HCT116 (cell line): ENCODE data around the gene GSAP. TPM values are rescaled to one million over a fixed set of nuclear protein-coding genes. Genes with fewer than 3 reads are reported as not detected.

Experiments
- ATAC-seq: fragments of 200-7000 bp; cut with Tn5 transposase; 2 replicates; pipeline ENCODE4 v1.9.1; 2020; ENCODE audit warnings: mild to moderate bottlenecking, moderate library complexity
- BruUV-seq: library from RNA; stranded (reverse); fragments of 400-500 nt; replicated peaks from 2 replicates; lab custom pipeline; 2021; lab: Mats Ljungman, UMichigan
- CTCF ChIA-PET: fragments of 300-600 bp; sonication (Branson Sonifier 250); formaldehyde crosslinking; loops from one replicate; lab custom pipeline; 2021; ENCODE audit warnings: antibody characterized with exemption; lab: Charles Lee
- POLR2A ChIA-PET: fragments of 300-600, 350-600 bp; sonication (Branson Sonifier 250); formaldehyde crosslinking; loops from one replicate; lab custom pipeline; 2021; ENCODE audit warnings: antibody characterized with exemption; lab: Charles Lee
- RAD21 ChIA-PET, 2 experiments: fragments of 300-600 bp; sonication (Branson Sonifier 250); formaldehyde crosslinking; loops; one replicate each; lab custom pipeline; 2023; ENCODE audit warnings: low total read pairs in 2 of 2; ENCODE audit not compliant: uncharacterized antibody in 2 of 2, unreplicated experiment in 2 of 2, low non-redundant PET in 1 of 2; lab: Charles Lee
- DNase-seq: peaks from one replicate; pipeline ENCODE4 v3.0.0-alpha.2; 2010; ENCODE audit warnings: low read depth, low spot score
- H2AFZ ChIP-seq: fragments of 200-600 bp; shearing (Covaris generic), sonication (generic); 2 replicates; pipeline ENCODE4 v1.6.1; 2017; ENCODE audit warnings: low read depth, mixed run types, mixed read lengths, antibody characterized with exemption, low read length; ENCODE audit not compliant: poor library complexity, severe bottlenecking
- H3K27ac ChIP-seq: 2 replicates; pipeline ENCODE4 v1.5.1; 2012; ENCODE audit warnings: low read depth, low read length
- H3K27me3 ChIP-seq: fragments of 200-600 bp; sonication (generic); 2 replicates; pipeline ENCODE4 v1.6.1; 2016; ENCODE audit warnings: mixed run types, low read length, mixed read lengths; ENCODE audit not compliant: insufficient read depth
- H3K36me3 ChIP-seq, 2 experiments: fragments of 200-500 bp in 1 of 2; fragments of 200-600 bp in 1 of 2; sonication (Bioruptor generic) in 1 of 2; sonication (generic) in 1 of 2; 2 replicates each; pipeline versions ENCODE4 v1.5.1 to v1.6.1; 2014 to 2016; ENCODE audit warnings: low read length in 2 of 2, inconsistent platforms in 1 of 2, mixed read lengths in 1 of 2, mixed run types in 1 of 2; ENCODE audit not compliant: insufficient read depth in 2 of 2, control insufficient read depth in 1 of 2
- H3K4me1 ChIP-seq, 2 experiments: fragments of 200-600 bp in 1 of 2; sonication (generic) in 1 of 2; 2 replicates each; pipeline versions ENCODE4 v1.5.1 to v1.6.1; 2012 to 2017; ENCODE audit warnings: low read length in 2 of 2, inconsistent platforms in 1 of 2, mild to moderate bottlenecking in 1 of 2, mixed read lengths in 1 of 2, mixed run types in 1 of 2, moderate library complexity in 1 of 2; ENCODE audit not compliant: insufficient read depth in 2 of 2, control insufficient read depth in 1 of 2
- H3K4me2 ChIP-seq: fragments of 200-600 bp; sonication (generic); 2 replicates; pipeline ENCODE4 v1.6.1; 2017; ENCODE audit warnings: mixed run types, low read length, mixed read lengths
- H3K4me3 ChIP-seq, 2 experiments: fragments of 200-600 bp in 1 of 2; sonication (generic) in 1 of 2; replicated peaks in 1 of 2; 2 replicates each; pipeline ENCODE4 v1.5.1; 2011 to 2016; ENCODE audit warnings: low read length in 2 of 2, control low read depth in 1 of 2, low read depth in 1 of 2, mild to moderate bottlenecking in 1 of 2, mixed read lengths in 1 of 2, mixed run types in 1 of 2
- H3K79me2 ChIP-seq: fragments of 200-600 bp; sonication (generic); 2 replicates; pipeline ENCODE4 v1.6.1; 2017; ENCODE audit warnings: mild to moderate bottlenecking, mixed run types, low read length, moderate library complexity, mixed read lengths; ENCODE audit not compliant: insufficient read depth
- H3K9ac ChIP-seq: fragments of 200-600 bp; sonication (generic); 2 replicates; pipeline ENCODE4 v1.6.1; 2016; ENCODE audit warnings: low read length, mixed read lengths
- H3K9me2 ChIP-seq: fragments of 200-600 bp; sonication (generic), shearing (Covaris generic); 2 replicates; pipeline ENCODE4 v1.6.1; 2017; ENCODE audit warnings: mixed run types, mild to moderate bottlenecking, moderate library complexity; ENCODE audit not compliant: insufficient read depth
- H3K9me3 ChIP-seq, 2 experiments: fragments of 200-500 bp in 1 of 2; fragments of 200-600 bp in 1 of 2; sonication (Bioruptor generic) in 1 of 2; sonication (generic) in 1 of 2; 2 replicates each; pipeline ENCODE4 v1.6.1; 2014 to 2017; ENCODE audit warnings: low read length in 2 of 2, mixed read lengths in 2 of 2, inconsistent platforms in 1 of 2, low read depth in 1 of 2, mild to moderate bottlenecking in 1 of 2, mixed run types in 1 of 2, moderate library complexity in 1 of 2; ENCODE audit not compliant: control insufficient read depth in 1 of 2, insufficient read depth in 1 of 2
- H4K20me1 ChIP-seq: fragments of 200-600 bp; sonication (generic), shearing (Covaris generic); 2 replicates; pipeline ENCODE4 v1.6.1; 2017; ENCODE audit warnings: mixed run types, mild to moderate bottlenecking, moderate library complexity; ENCODE audit not compliant: insufficient read depth
- ATF3 ChIP-seq: IDR thresholded peaks from 2 replicates; pipeline ENCODE4 v1.6.1; 2012
- CEBPB ChIP-seq: IDR thresholded peaks from 2 replicates; pipeline ENCODE4 v1.6.1; 2012; ENCODE audit warnings: low read depth
- CTCF ChIP-seq, 3 experiments: fragments of 200-600 bp in 1 of 3; sonication (generic) in 1 of 3; IDR thresholded peaks in 2 of 3; conservative IDR thresholded peaks in 1 of 3; 2 replicates each; pipeline ENCODE4 v1.5.1; 2012 to 2017; ENCODE audit warnings: low read depth in 2 of 3, low read length in 2 of 3, antibody characterized with exemption in 1 of 3, borderline replicate concordance in 1 of 3, control low read depth in 1 of 3, mild to moderate bottlenecking in 1 of 3, mixed read lengths in 1 of 3, mixed run types in 1 of 3, moderate library complexity in 1 of 3; ENCODE audit not compliant: insufficient read depth in 1 of 3
- ELF1 ChIP-seq: IDR thresholded peaks from 2 replicates; pipeline ENCODE4 v1.6.1; 2012; ENCODE audit warnings: low read depth, borderline replicate concordance
- EZH2 ChIP-seq: fragments of 200-600 bp; sonication (generic); IDR thresholded peaks from 2 replicates; pipeline ENCODE4 v1.6.1; 2017; ENCODE audit warnings: antibody characterized with exemption, mixed run types
- JUND ChIP-seq: IDR thresholded peaks from 2 replicates; pipeline ENCODE4 v1.6.1; 2012
- POLR2A ChIP-seq: IDR thresholded peaks from 2 replicates; pipeline ENCODE4 v1.7.0; 2011; ENCODE audit warnings: borderline replicate concordance; ENCODE audit not compliant: insufficient read depth, insufficient read length; ENCODE audit errors: extremely low read depth
- POLR2AphosphoS5 ChIP-seq: IDR thresholded peaks from 2 replicates; pipeline ENCODE4 v1.6.1; 2011; ENCODE audit warnings: mild to moderate bottlenecking, low read depth, low read length, moderate library complexity
- REST ChIP-seq: IDR thresholded peaks from 2 replicates; pipeline ENCODE4 v1.6.1; 2012; ENCODE audit warnings: low read depth
- SP1 ChIP-seq: IDR thresholded peaks from 2 replicates; pipeline ENCODE4 v1.6.1; 2012; ENCODE audit warnings: low read depth
- SRF ChIP-seq: IDR thresholded peaks from 2 replicates; pipeline ENCODE4 v1.6.1; 2012; ENCODE audit warnings: low read depth
- YY1 ChIP-seq: IDR thresholded peaks from 2 replicates; pipeline ENCODE4 v1.6.1; 2011; ENCODE audit warnings: low read length, low read depth, moderate library complexity, mild to moderate bottlenecking; ENCODE audit not compliant: insufficient replicate concordance; ENCODE audit errors: extremely low read depth
- ZNF274 ChIP-seq: fragments of 200-500 bp; sonication (Bioruptor generic); IDR thresholded peaks from 2 replicates; pipeline ENCODE4 v1.6.1; 2014; ENCODE audit warnings: mild to moderate bottlenecking, low read depth, low read length, inconsistent platforms
- intact Hi-C: fragments of 100-400 bp; cut with micrococcal nuclease; formaldehyde crosslinking; loops from 2 replicates; pipeline ENCODE4 v1.10.0; 2022
- total RNA-seq: library from RNA; stranded (reverse); gene quantifications from one replicate; pipeline ENCODE4 v1.2.1, GENCODE V29; 2021; ENCODE audit not compliant: unreplicated experiment
- TF ChIP-seq, protein P1 (sequence below): IDR thresholded peaks from 2 replicates; pipeline ENCODE4 v1.6.1; 2012
- TF ChIP-seq, protein P2 (sequence below): IDR thresholded peaks from 2 replicates; pipeline ENCODE4 v1.6.1; 2011; ENCODE audit warnings: mild to moderate bottlenecking, low read length, moderate library complexity; ENCODE audit not compliant: insufficient replicate concordance; ENCODE audit errors: extremely low read depth

Gene GSAP
- total RNA-seq, 1 experiment from 2014 or later: not detected

- ChIA-PET POLR2A (no interaction called here), RAD21 (no interaction called here), CTCF (no interaction called here)
- Histone ChIP-seq H3K36me3 (no peaks in the 10 kb centered on the region), H3K4me1 (no peaks in the 10 kb centered on the region), H3K27me3 (no peaks in the 10 kb centered on the region), H2AFZ (no peak overlapping the region), H3K79me2 (no peaks in the 10 kb centered on the region), H3K4me3 (no peak overlapping the region), H4K20me1 (no peaks in the 10 kb centered on the region), H3K4me2 (no peak overlapping the region), H3K27ac (no peak overlapping the region), H3K9me2 (no peaks in the 10 kb centered on the region), H3K9ac (no peak overlapping the region), H3K9me3 (no peaks in the 10 kb centered on the region)
- TF ChIP-seq YY1 (no peak), ELF1 (no peak), POLR2AphosphoS5 (no peak), CTCF (IDR thresholded peaks at IDR 0.05 in 2 of 3, conservative IDR thresholded peaks at IDR 0.05 in 1 of 3; ENCODE audit: borderline replicate concordance in 1 of 3, insufficient read depth in 1 of 3, low read depth in 2 of 3, low read length in 2 of 3) (no peak), POLR2A (no peak), EZH2 (no peak), CEBPB (no peak), REST (no peak), SRF (no peak), ATF3 (no peak), ZNF274 (no peak), JUND (no peak), SP1 (no peak)
- TF ChIP-seq, protein P1, sequence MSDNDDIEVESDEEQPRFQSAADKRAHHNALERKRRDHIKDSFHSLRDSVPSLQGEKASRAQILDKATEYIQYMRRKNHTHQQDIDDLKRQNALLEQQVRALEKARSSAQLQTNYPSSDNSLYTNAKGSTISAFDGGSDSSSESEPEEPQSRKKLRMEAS: no peak
- TF ChIP-seq, protein P2, sequence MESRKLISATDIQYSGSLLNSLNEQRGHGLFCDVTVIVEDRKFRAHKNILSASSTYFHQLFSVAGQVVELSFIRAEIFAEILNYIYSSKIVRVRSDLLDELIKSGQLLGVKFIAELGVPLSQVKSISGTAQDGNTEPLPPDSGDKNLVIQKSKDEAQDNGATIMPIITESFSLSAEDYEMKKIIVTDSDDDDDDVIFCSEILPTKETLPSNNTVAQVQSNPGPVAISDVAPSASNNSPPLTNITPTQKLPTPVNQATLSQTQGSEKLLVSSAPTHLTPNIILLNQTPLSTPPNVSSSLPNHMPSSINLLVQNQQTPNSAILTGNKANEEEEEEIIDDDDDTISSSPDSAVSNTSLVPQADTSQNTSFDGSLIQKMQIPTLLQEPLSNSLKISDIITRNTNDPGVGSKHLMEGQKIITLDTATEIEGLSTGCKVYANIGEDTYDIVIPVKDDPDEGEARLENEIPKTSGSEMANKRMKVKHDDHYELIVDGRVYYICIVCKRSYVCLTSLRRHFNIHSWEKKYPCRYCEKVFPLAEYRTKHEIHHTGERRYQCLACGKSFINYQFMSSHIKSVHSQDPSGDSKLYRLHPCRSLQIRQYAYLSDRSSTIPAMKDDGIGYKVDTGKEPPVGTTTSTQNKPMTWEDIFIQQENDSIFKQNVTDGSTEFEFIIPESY: no peak
- ATAC-seq: no peak
- intact Hi-C loops: no loop called here
- BruUV-seq: no TSS peak
- DNase-seq: no peak
Observed at GRCh38 chr7:77450613-77451012, 34.5 kb upstream of the GSAP start.
